Activated CD4-positive, alpha-beta T cell treated with anti-CD3 and anti-CD28 coated beads for 48 hours (primary cell): ENCODE data around the gene RNF224.
A peak's percentile ranks its signal among the peaks of the same experiment; 100 is the strongest.
"Not testable (repeated sequence)": the region's sequence is repeated elsewhere in the genome, so short reads cannot be mapped to it uniquely, and the experiment has no call there.

Experiments
- DNase-seq: peaks from one replicate; pipeline ENCODE4 v3.0.0-alpha.2; 2020

The RNF224 gene

GRCh38 chr9:137228968-137229896 lies 1.9 kb downstream of the RNF224 start:
- no peak for DNase-seq

- no peak for DNase-seq
Measured at GRCh38 chr9:137229903-137230704, 2.8 kb downstream of the RNF224 start.

GRCh38 chr9:137230705-137231371 lies 3.5 kb downstream of the RNF224 start, which contains the start of gene SLC34A3:
Gene SLC34A3, plus strand, starts transcription at chr9:137230901. Its CDS starts 802 bp downstream, at chr9:137231703.
- no peak for DNase-seq

- no peak for DNase-seq
Measured at GRCh38 chr9:137231372-137232039, 4.2 kb downstream of the RNF224 start.

GRCh38 chr9:137232101-137232500 lies 4.8 kb downstream of the RNF224 start:
- no peak for DNase-seq

- DNase-seq, result no peak
Measured at GRCh38 chr9:137232510-137232909, 5.2 kb downstream of the RNF224 start.

GRCh38 chr9:137233143-137233980 lies 6.1 kb downstream of the RNF224 start:
- no peak for DNase-seq

GRCh38 chr9:137234055-137234697 lies 6.9 kb downstream of the RNF224 start:
- DNase-seq, result no peak

GRCh38 chr9:137234758-137235423 lies 7.6 kb downstream of the RNF224 start:
- no peak for DNase-seq

GRCh38 chr9:137235424-137236237 lies 8.3 kb downstream of the RNF224 start:
- no peak for DNase-seq

GRCh38 chr9:137236238-137236935 lies 9.1 kb downstream of the RNF224 start:
- peak; percentile 95 for DNase-seq

- DNase-seq, result no peak
Measured at GRCh38 chr9:137236936-137237421, 9.7 kb downstream of the RNF224 start.

- no peak for DNase-seq
Measured at GRCh38 chr9:137237759-137238726, 10.7 kb downstream of the RNF224 start.

GRCh38 chr9:137239541-137240200 lies 12.4 kb downstream of the RNF224 start:
- not testable (repeated sequence) for DNase-seq

- peak; percentile 76 for DNase-seq
Measured at GRCh38 chr9:137240318-137240840, 13.1 kb downstream of the RNF224 start.

GRCh38 chr9:137240841-137241489 lies 13.7 kb downstream of the RNF224 start, which contains the start of gene TUBB4B:
Gene TUBB4B, plus strand, starts transcription at chr9:137241287. Its CDS starts 74 bp downstream, at chr9:137241361.
- peak; percentile 98 for DNase-seq
